Fibroblast of the conjunctiva (primary cell): ENCODE measurements around the gene PSPN.
A peak's percentile ranks its signal among the peaks of the same experiment; 100 is the strongest.

ENCODE experiments used
- DNase-seq: peaks from one replicate; pipeline ENCODE4 v3.0.0-alpha.2; 2010; ENCODE audit warnings: low read depth

PSPN gene

GRCh38 chr19:6375411-6376010 lies at the start of gene PSPN:
PSPN (minus strand) TSS chr19:6375933; CDS start chr19:6375849, 84 bp downstream.
- no peak for DNase-seq

DNA sequence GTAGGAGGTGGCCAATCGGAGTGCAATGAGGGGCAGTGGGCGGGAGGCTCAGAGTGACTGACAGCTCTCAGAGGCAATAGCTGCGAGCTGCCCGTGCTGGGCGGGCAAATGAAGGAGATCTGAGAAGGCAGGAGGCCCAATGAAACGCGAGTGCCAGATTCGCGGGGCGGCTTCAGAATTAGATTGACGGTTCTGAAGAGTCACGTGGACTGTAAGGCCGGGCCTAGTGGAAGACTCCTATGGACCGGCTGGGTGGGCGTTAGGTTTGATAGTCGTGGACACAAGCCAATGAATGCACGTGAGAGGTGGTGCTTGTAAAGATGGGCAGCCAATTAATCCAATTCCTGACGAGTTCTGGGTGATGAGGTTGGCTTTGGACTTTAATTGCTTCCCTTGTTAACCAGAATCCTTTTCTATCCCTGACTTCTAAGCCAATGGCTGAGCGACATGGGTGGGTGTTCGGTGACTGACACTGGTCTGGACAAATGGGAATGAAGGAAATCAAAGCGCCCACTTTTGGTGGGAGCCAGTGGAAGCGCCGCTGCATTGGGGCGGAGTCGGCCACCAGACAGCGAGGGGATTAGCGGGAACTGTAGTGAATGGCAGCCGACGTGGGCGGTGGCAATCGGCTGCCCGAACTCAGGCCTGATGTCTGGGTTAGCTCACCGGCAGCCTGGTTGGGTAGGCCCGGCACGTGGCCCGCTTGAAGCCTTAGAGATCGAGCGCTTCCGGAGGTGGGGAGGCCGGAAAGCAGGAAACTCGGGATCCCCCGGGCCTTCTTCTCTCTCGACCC lies 49.4 kb upstream of the PSPN start:
- DNase-seq, result peak; percentile 100

- DNase-seq, result no peak
Measured at GRCh38 chr19:6424195-6424938, 48.6 kb upstream of the PSPN start, which contains the start of gene KHSRP. KHSRP (minus strand) TSS chr19:6424811; CDS start chr19:6424701, 110 bp downstream.

- peak; percentile 20 for DNase-seq
Measured at GRCh38 chr19:6423499-6424194, 47.9 kb upstream of the PSPN start.

DNA sequence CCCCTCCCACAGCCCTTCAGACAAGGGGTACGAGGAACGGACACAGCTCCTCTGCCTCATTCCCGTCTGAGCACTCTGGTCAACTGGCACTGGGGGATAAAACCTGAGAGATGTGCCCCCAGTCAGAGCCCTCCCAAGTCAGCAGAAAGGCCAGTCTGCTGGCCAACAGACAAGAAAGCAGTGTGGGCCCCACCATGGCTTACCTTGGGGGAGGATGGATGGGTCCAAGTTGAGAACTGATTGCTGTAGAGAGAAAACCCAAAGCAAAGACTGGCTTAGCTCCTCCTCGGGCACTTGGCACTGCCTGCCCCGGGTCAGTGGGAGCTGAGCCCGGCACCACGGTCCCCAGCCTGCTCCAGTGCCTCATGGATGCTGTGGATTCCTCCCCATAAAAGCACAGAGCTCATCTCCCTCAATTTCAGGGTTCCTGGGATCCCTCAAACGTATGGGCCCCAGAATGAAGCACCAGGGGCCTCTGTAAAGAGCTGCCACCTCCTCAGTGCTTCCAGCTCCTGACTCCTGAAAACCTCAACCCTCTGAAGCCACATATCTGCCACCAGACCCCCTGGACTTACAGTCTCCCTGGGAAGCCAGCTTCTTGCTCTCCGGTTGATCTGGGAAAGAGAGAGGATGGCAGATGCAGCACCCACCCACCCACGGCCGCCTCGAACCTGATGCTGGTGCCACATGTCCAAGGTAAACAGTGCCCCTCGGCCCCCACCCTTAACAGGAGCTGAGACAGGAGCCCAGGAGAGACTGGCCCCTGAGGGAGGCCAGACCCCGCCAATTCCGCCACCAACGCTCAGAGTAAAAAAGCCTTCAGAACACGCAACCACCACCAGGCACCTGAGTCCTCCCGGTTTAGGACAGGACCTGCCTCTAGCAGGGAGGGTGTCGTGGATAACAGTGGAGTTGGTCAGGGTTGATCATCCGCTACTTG lies 45.6 kb upstream of the PSPN start:
- no peak for DNase-seq

DNA sequence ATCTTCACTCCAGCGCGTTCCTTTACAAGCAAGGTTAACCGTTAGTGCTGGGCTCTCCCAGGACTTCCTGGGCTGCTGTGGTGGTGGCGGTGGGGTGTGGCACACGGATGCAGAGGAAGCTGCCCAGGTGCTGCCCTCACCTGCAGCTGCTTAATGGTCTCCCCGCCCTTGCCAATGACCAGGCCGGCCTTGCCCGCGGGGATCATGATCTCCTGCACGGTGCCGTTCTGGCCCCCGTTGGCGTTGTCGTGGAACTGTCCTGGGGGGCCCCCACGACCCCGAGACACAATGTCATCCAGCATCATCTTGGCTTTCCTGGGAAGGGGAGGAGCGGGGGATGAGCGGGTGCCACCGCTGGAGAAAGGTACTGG lies 42.8 kb upstream of the PSPN start:
- DNase-seq, result no peak

DNA sequence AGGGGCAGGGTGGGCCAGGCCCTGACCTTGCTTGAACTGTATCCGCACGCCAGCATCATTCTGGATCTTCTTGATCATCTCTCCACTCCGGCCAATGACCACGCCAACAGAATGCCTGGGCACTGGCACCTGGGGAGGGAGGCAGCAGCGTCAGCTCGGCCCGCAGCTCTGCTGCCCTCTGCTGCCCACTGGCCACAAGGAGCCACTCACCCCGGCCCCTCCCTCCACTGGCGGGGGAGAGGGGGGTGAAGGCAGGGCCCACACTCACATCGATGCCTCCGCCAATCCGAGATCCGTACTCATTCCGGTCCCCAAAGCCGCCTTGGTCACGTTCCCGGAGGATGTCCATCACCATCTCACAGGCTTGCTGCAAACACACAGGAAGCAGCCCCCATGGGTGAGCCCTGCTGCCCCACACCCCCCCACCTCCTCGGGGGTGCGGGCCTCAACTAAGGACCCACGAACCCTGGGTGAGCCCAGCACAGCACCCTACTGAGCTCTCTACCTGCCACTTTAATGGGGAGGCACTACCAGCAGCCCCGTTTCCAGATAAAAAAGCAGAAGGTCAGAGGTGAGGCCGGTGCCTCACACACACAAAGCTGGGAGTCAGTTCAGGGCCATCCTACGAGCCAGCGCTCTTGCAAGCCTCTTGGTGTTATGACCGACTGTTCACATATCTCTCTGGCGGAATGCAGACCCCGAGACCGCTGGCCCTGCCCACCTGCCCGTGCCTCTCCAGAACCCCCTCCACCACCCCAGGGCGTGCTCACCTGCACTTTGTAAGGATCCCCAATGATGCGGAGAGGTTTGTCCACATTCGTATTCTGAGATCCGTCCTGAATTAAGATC lies 42.2 kb upstream of the PSPN start:
- no peak for DNase-seq

DNA sequence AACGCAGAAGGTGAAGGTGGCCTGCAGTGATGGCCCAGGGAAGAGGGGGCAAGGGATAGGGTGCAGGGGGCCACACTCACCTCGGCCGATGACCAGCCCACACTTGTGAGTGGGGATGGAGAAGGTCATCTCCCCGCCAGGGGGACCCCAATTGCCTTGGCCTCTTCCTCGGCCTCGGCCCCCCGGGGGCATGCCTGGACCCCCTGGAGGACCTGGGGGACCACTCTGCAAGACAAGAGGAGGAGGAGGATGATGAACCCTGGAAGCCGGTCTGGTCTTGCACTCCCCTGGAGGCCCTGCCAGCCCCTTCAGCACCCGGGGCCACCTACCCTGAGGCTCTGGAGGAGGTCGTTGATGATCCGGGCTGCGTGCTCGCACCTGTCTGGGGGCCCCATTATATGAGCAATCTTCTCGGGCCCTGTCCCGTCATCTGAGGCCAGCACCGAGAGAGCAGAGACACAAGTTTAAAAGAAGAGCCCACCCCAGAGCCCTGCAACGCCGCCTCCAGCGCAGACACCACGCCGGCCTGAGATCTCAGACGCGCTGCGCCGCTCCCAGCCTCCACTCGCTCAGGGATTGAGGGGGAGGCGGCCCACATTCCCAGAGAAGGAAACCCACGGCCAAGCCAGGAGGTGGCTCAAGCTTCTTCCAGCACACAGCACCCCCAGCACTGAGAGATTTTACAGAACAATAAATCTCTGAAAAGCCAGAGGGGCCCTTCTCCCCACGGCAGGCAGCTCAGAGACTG lies 41.1 kb upstream of the PSPN start:
- DNase-seq, result no peak

DNA sequence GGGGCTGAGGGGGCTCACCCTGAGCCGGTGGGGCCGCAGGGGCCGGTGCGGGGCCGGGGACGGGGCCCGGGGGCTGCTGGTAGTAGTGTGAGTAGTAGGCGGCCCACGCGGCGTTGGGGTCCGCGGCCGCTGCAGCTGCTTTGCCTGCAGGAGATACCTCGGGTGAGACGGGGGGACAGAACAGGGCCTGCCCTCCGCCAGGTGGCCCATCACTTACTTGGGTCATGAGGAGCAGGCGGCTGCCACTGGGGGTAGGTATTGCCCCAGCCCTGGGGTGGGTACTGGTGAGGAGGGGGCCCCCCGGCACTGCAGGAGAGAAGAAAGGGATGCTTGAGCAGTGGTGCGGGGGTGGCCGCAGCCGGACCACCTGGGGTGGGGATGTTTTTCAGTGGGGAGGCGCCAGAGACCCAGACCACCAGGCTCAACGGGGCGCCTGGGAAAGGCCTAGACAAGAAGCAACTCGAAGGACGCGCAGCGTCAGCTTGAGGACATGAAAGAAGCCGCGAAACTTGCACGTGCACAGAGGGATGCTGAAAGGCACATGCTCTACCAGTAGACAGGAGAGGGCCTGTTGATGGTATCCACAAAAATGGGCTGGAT lies 40.0 kb upstream of the PSPN start:
- no peak for DNase-seq

DNA sequence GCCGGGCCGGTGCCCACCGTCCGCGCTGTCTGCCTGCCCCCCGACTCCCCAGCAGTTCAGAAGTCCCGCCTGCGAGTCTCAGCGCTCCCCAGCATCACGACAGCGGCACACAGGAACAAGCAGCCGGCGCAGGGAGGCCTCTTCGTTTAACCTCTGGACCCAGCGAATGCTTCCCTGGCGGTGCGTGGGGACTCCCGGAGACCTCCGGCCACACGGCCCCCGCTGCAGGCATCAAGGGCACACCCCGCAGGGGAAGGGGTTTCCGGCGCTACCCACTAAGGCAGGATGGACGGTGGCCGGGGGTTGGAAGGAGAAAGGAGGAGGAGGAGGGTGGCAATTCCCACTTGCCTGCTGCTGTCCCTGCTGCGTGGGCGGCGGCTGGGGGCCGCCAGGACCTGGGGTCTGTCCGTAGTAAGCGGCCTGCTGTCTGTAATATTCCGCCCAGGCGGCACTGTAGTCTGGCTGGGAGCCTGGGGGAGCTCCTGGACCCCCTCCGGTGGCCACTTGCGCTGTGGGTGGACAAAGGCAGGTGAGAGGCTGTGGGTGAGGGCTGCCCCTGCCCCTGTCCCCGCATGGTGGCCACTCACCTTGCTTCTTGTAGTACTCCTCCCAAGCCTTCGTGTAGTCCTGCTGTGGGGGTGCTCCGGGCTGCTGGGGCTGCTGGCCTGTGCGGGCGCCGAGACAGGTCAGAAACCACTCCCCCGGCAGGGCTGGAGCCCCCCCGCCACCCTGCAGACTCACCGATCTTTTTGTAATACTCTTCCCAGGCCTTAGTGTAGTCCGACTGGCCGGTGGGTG lies 39.3 kb upstream of the PSPN start:
- no peak for DNase-seq

DNA sequence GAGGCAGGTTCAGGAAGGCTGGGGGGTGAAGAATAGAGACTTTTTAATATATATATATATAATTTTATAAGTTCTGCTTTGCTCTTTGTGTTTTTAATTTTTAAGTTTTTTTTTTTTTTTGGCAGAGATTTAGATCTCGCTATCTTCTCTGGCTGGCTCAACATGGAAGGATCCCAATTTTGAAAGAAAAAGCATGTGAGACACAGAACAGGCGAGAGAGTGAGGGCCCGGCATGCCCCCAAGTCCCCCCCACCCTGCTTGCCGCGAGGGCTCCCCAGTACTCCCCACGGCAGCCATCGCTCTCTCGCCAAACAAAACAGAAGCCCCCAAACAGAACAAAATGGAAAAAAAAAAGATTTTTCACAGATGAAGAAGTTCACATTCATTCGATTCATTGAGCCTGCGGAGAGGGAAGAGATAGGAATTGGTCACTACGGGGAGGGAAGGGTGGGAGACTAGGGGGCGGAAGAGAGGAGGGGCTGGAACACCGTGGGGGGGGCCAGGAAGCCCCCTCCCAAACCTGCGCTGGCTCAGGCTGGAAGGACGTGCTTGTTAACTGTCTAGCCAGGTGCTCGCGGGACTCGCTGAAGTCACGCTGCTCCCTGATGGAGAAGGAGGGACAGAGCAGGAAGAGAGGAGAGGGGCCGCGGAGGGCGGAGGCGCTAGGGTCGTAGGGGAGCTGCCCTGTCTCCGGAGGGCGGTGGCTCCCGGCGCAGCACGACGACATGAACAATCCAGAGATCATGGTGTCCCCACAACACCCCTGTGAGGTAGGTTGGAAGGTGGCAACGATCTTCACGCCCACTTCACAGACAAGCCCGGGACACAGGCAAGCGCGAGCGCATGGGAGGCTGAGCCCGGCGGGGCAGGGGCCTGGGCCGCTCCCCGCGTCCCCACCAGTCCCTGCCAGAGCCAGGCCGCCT lies 38.2 kb upstream of the PSPN start:
- no peak for DNase-seq

DNA sequence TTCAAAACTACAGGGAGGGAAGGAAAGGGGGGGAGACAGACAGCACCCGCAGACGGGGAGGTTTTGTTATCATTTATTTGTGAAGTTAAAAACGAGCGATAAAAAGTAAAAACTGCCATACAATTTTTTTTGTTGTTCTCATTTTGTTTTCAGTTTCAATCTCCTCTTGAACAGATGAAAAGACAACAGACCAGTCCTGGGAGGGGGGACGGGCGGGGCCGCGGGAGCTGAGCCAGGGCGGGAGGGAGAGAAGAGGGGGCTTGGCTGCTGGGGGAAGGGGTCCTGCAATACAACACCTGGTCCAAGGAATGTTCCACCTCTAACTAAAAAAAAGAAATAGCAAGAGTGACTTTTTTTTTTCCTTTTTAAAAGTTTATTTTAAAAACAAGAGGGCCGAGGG lies 37.6 kb upstream of the PSPN start:
- DNase-seq, result no peak

DNA sequence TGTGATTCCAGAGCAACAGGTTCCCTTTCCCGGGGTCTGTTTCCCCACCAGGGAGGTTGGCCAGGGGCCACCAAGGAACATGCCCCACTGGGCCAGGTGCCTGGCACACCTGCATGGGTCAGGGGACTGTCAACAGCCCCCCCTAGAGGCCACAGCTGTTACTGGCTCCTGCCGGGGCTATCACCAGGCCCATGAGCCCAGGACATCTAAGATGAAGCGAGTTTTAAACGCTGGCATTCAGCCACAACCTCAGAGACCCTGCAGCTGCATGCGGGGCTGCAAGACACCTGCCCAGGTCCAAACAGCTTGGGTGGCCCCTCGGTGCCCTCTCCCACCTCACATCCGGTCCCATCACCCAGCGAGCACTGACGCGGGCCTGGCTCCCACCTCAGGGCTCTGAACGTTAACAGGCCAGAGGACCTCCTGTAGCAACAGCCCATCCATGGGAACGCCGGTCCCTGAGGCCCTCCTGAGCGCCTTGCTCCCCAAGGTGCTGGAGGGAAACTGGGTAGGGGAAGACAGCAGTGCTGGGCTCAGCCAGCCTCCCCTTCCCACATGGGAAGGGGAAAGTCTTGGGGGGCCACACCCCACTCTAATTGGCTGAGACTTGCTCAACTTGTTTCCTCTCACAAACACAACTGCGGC lies 36.8 kb upstream of the PSPN start:
- DNase-seq, result no peak

- no peak for DNase-seq
Measured at GRCh38 chr19:6412061-6412446, 36.3 kb upstream of the PSPN start.

- DNase-seq, result no peak
Measured at GRCh38 chr19:6409346-6409745, 33.6 kb upstream of the PSPN start.

- no peak for DNase-seq
Measured at GRCh38 chr19:6406401-6406800, 30.7 kb upstream of the PSPN start.
